Vagina (tissue), 2 donors: ENCODE data around the gene FMNL2.

Experiments
- POLR2AphosphoS5 ChIP-seq, 2 donors: sonication (generic); formaldehyde crosslinking; IDR thresholded peaks; one replicate each; pipeline ENCODE4 v1.9.0; 2017; ENCODE audit warnings: antibody characterized with exemption in 2 of 2, mild to moderate bottlenecking in 2 of 2, low read depth in 1 of 2; ENCODE audit not compliant: insufficient read depth in 1 of 2
- TF ChIP-seq, protein P1 (sequence below), 3 experiments: fragments of 450-650 bp in 2 of 3; fragments of 200-600 bp in 1 of 3; sonication (generic) in 1 of 3; IDR thresholded peaks; one replicate each; pipeline ENCODE4 v1.5.1; 2017 to 2019; ENCODE audit warnings: antibody characterized with exemption in 3 of 3, mild to moderate bottlenecking in 2 of 3, moderate library complexity in 2 of 3

DNA sequence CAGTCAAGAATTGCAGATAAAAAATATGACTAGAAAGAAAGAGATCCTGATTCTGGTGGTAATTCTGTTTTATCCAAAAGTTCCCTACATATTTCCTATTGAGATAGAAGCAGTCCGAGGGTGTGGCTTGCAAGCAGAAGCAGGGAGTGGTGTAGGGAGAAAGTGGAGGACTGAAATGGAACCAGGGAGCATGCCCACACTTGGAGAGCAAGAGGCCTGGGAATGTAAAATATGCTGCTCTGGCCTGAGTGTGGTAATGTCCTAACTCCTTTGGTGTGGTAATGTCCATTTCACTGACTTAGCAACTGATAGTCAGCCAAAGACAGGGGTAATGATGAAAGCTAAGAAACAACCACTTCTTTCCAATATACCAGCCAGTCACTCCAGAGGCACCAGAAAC, 30.1 kb upstream of the FMNL2 start:
- TF ChIP-seq, protein P1, sequence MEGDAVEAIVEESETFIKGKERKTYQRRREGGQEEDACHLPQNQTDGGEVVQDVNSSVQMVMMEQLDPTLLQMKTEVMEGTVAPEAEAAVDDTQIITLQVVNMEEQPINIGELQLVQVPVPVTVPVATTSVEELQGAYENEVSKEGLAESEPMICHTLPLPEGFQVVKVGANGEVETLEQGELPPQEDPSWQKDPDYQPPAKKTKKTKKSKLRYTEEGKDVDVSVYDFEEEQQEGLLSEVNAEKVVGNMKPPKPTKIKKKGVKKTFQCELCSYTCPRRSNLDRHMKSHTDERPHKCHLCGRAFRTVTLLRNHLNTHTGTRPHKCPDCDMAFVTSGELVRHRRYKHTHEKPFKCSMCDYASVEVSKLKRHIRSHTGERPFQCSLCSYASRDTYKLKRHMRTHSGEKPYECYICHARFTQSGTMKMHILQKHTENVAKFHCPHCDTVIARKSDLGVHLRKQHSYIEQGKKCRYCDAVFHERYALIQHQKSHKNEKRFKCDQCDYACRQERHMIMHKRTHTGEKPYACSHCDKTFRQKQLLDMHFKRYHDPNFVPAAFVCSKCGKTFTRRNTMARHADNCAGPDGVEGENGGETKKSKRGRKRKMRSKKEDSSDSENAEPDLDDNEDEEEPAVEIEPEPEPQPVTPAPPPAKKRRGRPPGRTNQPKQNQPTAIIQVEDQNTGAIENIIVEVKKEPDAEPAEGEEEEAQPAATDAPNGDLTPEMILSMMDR (IDR thresholded peaks at IDR 0.05) = no peak
- TF ChIP-seq POLR2AphosphoS5 (IDR thresholded peaks at IDR 0.05; ENCODE audit: insufficient read depth in 1 of 2, low read depth in 1 of 2) = no peak
